ENCODE measurements around the gene GPBAR1. TPM values are rescaled to one million over a fixed set of nuclear protein-coding genes. Genes with fewer than 3 reads are reported as not detected.

The GPBAR1 gene
- total RNA-seq, 1 donor = 2.9 TPM

GRCh38 chr2:218230882-218231281, 29.9 kb upstream of the GPBAR1 start:
- no peak overlapping the region for H3K4me3 ChIP-seq (ENCODE audit: low read length)
- H3K4me1 ChIP-seq (ENCODE audit: insufficient read depth, low read length) = peaks cover 55% of the 10 kb centered on the region
- no peaks in the 10 kb centered on the region for H3K27me3 ChIP-seq (ENCODE audit: insufficient read depth, low read length)
- no peaks in the 10 kb centered on the region for H3K9me3 ChIP-seq (ENCODE audit: low read depth, low read length)

DNA sequence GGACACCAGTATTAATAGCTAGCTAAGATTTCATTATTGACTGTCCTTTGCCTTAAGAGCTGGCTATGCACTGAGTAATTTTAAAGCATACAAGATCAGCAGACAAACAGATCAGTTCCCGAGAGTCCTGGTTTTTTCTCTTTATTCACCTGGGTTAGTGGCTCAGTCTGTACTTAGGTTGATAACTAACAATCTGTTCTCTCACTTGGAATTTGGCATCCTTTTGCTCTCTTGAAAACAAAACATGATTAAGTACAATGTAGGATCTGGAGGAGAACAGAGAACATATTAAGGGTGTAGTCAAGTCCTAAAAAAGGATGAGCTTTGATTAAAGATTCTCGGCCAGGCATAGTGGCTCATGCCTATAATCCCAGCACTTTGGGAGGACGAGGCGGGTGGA, 27.3 kb upstream of the GPBAR1 start:
- Histone ChIP-seq H3K4me3 (ENCODE audit: low read length) (no peak overlapping the region), H3K27me3 (ENCODE audit: insufficient read depth, low read length) (no peaks in the 10 kb centered on the region), H3K4me1 (ENCODE audit: insufficient read depth, low read length) (peaks cover 30% of the 10 kb centered on the region), H3K9me3 (ENCODE audit: low read depth, low read length) (no peaks in the 10 kb centered on the region)

- Histone ChIP-seq H3K4me1 (ENCODE audit: insufficient read depth, low read length) (peaks cover 22% of the 10 kb centered on the region), H3K4me3 (ENCODE audit: low read length) (no peak overlapping the region), H3K9me3 (ENCODE audit: low read depth, low read length) (no peaks in the 10 kb centered on the region), H3K27me3 (ENCODE audit: insufficient read depth, low read length) (no peaks in the 10 kb centered on the region)
These were observed 26.3 kb upstream of the GPBAR1 start for GRCh38 chr2:218234521-218234920.

GRCh38 chr2:218235017-218235416, 25.8 kb upstream of the GPBAR1 start:
- Histone ChIP-seq H3K4me1 (ENCODE audit: insufficient read depth, low read length) (peaks cover 17% of the 10 kb centered on the region), H3K9me3 (ENCODE audit: low read depth, low read length) (no peaks in the 10 kb centered on the region), H3K27me3 (ENCODE audit: insufficient read depth, low read length) (no peaks in the 10 kb centered on the region), H3K4me3 (ENCODE audit: low read length) (no peak overlapping the region)

DNA sequence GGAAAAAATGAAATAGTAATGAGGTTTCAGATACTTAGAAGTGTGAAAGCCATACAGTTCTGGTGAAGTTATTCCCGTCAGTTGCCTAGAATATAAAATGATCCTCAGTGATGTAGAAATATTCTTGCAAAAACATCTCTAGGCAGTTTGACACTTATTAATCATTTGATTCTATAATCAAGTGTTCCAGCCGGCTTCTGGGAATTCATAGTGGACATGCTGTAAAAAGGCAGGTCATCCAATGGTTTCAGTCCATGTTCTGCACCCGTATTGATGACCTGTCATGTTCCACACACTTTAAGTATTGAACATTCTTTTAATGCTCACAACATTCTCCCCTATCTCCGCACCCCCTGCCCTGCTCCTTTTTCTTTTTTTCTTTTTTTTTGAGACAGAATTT, 24.0 kb upstream of the GPBAR1 start:
- no peaks in the 10 kb centered on the region for H3K27me3 ChIP-seq (ENCODE audit: insufficient read depth, low read length)
- H3K9me3 ChIP-seq (ENCODE audit: low read depth, low read length) = no peaks in the 10 kb centered on the region
- no peak overlapping the region for H3K4me3 ChIP-seq (ENCODE audit: low read length)
- H3K4me1 ChIP-seq (ENCODE audit: insufficient read depth, low read length) = peaks cover 3% of the 10 kb centered on the region

GRCh38 chr2:218238887-218239286, 21.9 kb upstream of the GPBAR1 start:
- Histone ChIP-seq H3K4me3 (ENCODE audit: low read length) (no peak overlapping the region), H3K27me3 (ENCODE audit: insufficient read depth, low read length) (no peaks in the 10 kb centered on the region), H3K4me1 (ENCODE audit: insufficient read depth, low read length) (peaks cover 5% of the 10 kb centered on the region), H3K9me3 (ENCODE audit: low read depth, low read length) (no peaks in the 10 kb centered on the region)

DNA sequence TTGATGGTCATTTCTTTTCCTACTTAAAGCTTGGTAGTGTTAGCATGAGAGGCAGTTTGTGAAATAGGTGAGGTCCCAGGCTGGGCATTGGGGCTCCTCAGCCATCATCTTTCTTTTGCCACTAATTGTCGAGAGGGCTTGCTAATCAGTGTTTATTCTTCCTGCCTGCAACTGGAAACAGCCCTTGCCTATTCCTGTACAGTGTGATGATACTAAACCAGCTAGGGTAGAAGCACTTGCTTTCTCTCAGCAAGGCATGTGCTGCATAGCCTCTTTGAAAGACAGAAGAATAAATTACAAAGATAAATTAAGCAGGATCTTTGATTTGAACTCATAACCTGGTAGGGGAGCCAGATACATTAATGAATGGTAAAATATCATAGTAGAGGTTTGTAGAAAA, 16.6 kb upstream of the GPBAR1 start:
- no peaks in the 10 kb centered on the region for H3K27me3 ChIP-seq (ENCODE audit: insufficient read depth, low read length)
- H3K4me3 ChIP-seq (ENCODE audit: low read length) = no peak overlapping the region
- peaks cover 5% of the 10 kb centered on the region for H3K4me1 ChIP-seq (ENCODE audit: insufficient read depth, low read length)
- H3K9me3 ChIP-seq (ENCODE audit: low read depth, low read length) = no peaks in the 10 kb centered on the region

DNA sequence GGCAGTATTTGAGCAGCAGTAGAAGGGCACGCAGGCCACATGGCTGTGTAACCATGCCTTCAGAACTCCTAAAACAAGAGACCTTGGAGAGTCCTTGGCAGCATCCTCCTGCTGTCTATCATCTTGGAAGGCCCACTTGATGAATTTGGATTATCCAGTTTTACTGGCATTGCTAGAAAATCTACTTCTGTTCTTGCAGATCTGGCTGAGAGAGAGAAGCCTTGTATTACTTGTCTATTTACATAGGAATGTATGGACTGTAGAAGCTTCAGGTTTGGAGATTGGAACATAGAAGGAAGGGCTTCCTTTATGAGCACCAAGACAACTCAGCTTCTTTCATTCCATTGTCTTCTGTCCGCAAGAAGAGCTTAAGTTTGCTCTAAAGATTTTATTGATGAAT, 16.1 kb upstream of the GPBAR1 start:
- Histone ChIP-seq H3K4me1 (ENCODE audit: insufficient read depth, low read length) (peaks cover 5% of the 10 kb centered on the region), H3K4me3 (ENCODE audit: low read length) (no peak overlapping the region), H3K27me3 (ENCODE audit: insufficient read depth, low read length) (no peaks in the 10 kb centered on the region), H3K9me3 (ENCODE audit: low read depth, low read length) (no peaks in the 10 kb centered on the region)

DNA sequence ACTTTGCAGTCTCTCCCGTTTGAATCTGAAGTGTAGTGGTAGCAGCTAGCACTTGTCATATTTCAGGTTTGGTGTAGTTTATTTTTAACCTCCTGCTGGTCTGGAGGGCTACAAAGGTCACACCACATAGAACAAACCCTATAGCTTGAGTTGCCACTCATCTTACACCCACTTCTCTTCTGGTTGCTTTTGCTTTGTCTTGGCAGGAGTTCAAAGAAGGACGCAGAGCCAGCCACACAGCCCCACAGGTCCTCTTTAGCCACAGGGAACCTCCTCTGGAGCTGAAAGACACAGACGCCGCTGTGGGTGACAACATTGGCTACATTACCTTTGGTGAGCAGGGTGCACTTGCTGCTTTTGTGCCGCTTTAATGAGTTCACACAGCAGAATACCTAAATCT, 15.6 kb upstream of the GPBAR1 start:
- peaks cover 5% of the 10 kb centered on the region for H3K4me1 ChIP-seq (ENCODE audit: insufficient read depth, low read length)
- no peaks in the 10 kb centered on the region for H3K27me3 ChIP-seq (ENCODE audit: insufficient read depth, low read length)
- H3K4me3 ChIP-seq (ENCODE audit: low read length) = no peak overlapping the region
- H3K9me3 ChIP-seq (ENCODE audit: low read depth, low read length) = no peaks in the 10 kb centered on the region

GRCh38 chr2:218249691-218250090, 11.1 kb upstream of the GPBAR1 start:
- Histone ChIP-seq H3K27me3 (ENCODE audit: insufficient read depth, low read length) (no peaks in the 10 kb centered on the region), H3K4me1 (ENCODE audit: insufficient read depth, low read length) (peaks cover 9% of the 10 kb centered on the region), H3K4me3 (ENCODE audit: low read length) (no peak overlapping the region), H3K9me3 (ENCODE audit: low read depth, low read length) (no peaks in the 10 kb centered on the region)

DNA sequence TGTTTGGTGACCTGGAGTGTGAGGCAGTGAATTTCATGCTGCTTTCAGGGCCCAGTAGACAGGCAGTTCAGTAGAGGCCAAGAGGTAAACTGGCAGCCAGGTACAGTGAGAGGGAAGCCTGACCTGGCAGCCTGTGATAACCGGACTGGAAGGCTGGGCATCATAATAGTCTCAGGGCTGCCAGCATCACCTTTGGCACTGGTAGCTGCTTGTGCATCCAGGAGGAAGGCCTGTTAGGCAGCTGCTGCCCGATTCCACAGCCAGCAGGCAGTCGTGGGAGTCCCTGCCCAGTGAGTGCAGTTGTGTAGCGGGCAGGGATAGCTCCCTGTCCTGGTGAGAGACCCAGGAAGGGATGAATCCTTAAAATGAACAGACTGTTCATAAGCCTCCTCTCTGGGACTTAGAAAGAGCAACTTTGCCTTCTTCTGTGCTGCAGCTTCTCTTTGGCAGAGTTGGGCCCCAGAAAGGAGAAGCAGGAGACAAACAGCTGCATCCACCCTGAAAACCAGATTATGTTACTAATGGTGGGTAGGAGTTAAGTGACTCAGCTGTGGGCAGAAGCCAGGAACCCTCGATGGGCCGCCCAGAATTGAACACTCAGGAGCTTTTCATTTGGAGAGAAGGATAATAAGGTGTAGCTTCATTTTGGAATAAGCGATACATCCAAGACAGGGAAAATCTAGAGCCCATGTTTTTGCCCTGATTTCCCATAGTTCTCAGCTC, 8.1 kb upstream of the GPBAR1 start:
- H3K4me1 ChIP-seq (ENCODE audit: insufficient read depth, low read length) = peaks cover 31% of the 10 kb centered on the region
- H3K27me3 ChIP-seq (ENCODE audit: insufficient read depth, low read length) = no peaks in the 10 kb centered on the region
- H3K4me3 ChIP-seq (ENCODE audit: low read length) = no peak overlapping the region
- no peaks in the 10 kb centered on the region for H3K9me3 ChIP-seq (ENCODE audit: low read depth, low read length)

GRCh38 chr2:218253232-218253625, 7.6 kb upstream of the GPBAR1 start:
- Histone ChIP-seq H3K9me3 (ENCODE audit: low read depth, low read length) (no peaks in the 10 kb centered on the region), H3K27me3 (ENCODE audit: insufficient read depth, low read length) (no peaks in the 10 kb centered on the region)

GRCh38 chr2:218255446-218255845, 5.4 kb upstream of the GPBAR1 start:
- H3K4me1 ChIP-seq (ENCODE audit: insufficient read depth, low read length) = peaks cover 59% of the 10 kb centered on the region
- no peaks in the 10 kb centered on the region for H3K9me3 ChIP-seq (ENCODE audit: low read depth, low read length)
- no peaks in the 10 kb centered on the region for H3K27me3 ChIP-seq (ENCODE audit: insufficient read depth, low read length)
- no peak overlapping the region for H3K4me3 ChIP-seq (ENCODE audit: low read length)

More at GRCh38 chr2:218253232-218253625, 7.6 kb upstream of the GPBAR1 start:
- peaks cover 37% of the 10 kb centered on the region for H3K4me1 ChIP-seq (ENCODE audit: insufficient read depth, low read length)
- no peak overlapping the region for H3K4me3 ChIP-seq (ENCODE audit: low read length)

DNA sequence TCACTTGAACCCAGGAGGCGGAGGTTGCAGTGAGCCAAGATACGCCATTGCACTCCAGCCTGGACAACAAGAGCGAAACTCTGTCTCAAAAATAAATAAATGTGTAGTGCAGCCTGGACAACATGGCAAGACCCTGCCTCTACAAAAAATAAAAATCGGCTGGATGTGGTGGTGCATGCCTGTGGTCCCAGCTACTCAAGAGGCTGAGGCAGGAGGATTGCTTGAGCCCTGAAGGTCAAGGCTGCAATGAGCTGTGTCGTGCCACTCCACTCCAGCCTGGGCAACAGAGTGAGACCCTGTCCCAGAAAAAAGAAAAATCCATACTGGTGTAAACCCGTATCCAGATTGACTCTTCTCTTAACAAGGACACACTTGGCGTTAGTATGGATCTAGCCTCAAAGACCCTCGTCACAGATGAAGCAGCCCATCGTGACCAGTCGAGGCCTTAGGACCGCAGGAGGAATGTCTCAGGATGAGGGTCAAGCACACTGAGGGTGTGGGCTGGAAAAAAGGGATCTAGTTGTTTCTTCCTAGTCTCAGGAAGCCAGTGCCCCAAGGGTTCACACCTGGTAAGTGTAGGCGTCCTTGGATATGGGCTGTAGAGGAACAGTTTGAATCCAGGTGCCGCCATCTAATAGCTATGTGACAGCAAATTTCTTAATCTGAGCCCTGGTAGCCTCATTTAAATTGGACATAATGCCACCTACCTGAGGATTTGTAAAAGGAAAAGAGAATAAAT, 4.0 kb upstream of the GPBAR1 start:
- Histone ChIP-seq H3K27me3 (ENCODE audit: insufficient read depth, low read length) (no peaks in the 10 kb centered on the region), H3K4me3 (ENCODE audit: low read length) (no peak overlapping the region)

GRCh38 chr2:218257390-218257981, 3.3 kb upstream of the GPBAR1 start:
- Histone ChIP-seq H3K27me3 (ENCODE audit: insufficient read depth, low read length) (no peaks in the 10 kb centered on the region), H3K4me1 (ENCODE audit: insufficient read depth, low read length) (peaks cover 76% of the 10 kb centered on the region), H3K9me3 (ENCODE audit: low read depth, low read length) (no peaks in the 10 kb centered on the region), H3K4me3 (ENCODE audit: low read length) (no peak overlapping the region)

More for the DNA sequence above, 4.0 kb upstream of the GPBAR1 start:
- Histone ChIP-seq H3K9me3 (ENCODE audit: low read depth, low read length) (no peaks in the 10 kb centered on the region), H3K4me1 (ENCODE audit: insufficient read depth, low read length) (peaks cover 72% of the 10 kb centered on the region)
